GM18502 (cell line): Measurements from ENCODE around the gene IDI2.
A peak's percentile ranks its signal among the peaks of the same experiment; 100 is the strongest.
"Not testable (repeated sequence)": the region's sequence is repeated elsewhere in the genome, so short reads cannot be mapped to it uniquely, and the experiment has no call there.

ENCODE experiments used
- ATAC-seq: cut with Tn5 transposase; IDR thresholded peaks from one replicate; pipeline ENCODE4 v1.9.1; 2021; ENCODE audit warnings: mild to moderate bottlenecking; ENCODE audit not compliant: unreplicated experiment, poor library complexity

IDI2 gene

DNA sequence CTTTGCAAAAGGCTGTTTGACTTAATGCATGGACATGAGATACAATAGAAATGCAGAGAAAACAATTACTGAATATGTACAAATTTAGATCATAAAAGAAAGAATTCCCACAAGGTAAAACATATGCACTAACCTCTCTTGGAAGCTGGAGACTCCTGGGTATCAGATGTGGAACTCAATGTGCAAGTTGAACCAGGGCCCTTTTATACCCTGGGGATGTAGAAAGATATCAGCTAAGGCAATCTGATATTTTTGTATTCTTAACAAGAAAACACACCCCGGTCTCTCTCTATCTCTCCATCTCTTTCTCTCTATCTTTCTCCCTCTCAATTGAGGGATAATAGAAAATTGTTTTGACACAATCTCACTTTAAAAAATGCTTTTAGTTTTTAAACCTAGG, at the start of gene IDI2:
Gene IDI2, minus strand, starts transcription at position 177 of the 400 bp plus-strand sequence. CDS start 1,136 bp downstream, outside the sequence.
- ATAC-seq = no peak

DNA sequence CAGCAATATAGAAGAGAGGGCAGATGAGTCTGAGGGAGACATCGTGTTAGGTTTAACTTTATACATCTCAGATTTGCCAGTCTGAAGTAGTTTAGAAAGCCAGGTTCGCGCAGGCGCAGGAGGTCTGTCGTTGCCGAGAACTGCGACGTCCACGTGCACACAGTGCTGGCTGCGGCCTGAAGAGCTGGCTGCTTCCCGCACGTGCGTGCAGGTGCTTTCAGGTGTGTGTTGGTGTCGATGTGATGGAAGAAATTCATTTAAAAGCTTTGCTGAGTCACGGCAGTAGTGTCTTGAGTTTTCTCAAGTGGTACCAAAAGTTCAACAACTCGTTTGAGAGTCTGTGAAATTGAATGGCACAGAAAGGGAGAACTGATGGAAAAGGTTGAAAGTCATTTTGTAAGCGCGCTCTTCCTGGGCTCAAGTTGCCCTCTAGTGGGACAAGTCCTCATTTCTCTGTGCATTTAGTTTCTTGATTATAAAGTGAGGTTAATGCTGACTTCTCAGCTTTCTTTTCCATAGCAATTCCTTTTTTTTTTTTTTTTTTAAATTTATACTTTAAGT, 49.2 kb upstream of the IDI2 start:
- no peak for ATAC-seq

DNA sequence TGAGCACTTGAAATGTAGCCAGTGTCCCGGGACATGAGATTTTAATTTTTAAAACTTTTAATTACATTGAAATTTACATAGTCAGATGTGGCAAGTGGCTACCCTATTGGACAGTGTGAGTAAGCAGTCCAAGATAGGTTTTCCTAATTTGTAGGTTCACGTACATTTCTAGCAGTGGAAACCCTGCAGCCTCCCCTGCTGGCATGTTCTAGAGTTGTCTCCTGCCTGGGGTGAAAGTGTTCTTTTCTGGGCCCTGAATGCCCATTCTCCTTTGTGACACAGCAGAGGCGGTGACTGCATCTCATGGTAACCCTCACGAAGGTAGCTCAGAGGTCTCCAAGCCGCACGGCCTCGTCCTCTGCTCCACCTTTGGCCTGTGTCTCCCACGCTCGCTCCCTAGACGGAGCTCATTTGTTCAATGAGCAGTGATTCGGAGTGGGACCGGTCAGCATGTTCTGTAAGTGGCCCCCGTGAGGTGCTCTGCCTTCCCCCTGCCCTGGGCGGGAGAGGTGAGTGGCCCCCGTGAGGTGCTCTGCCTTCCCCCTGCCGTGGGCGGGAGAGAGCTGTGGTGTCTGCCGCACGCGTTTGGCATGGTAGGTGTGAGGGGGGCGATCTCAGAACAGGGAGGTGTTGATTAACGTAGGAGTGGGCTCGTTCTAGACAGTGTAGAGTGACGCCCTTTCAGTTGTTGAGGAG, 48.5 kb upstream of the IDI2 start:
- ATAC-seq = no peak

DNA sequence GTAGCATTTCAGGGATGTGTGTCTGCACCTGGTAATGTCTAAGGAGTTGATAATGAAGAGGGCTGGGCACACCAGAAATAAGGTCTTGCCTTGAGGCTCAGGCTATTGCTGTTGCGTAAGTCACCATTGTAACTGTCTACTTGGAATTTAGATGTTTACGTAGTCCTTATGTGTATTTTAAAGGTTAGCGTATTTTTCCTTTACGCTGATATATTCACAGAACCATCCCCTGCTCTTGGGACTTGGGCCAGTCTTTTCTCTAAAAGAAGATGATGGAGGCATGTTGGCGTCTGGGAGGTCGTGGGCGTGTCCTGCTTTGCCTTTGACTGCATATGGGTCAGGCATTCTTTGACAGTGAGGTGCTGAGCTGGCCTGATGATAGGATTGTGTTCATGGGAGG, 45.3 kb upstream of the IDI2 start:
- ATAC-seq = no peak

DNA sequence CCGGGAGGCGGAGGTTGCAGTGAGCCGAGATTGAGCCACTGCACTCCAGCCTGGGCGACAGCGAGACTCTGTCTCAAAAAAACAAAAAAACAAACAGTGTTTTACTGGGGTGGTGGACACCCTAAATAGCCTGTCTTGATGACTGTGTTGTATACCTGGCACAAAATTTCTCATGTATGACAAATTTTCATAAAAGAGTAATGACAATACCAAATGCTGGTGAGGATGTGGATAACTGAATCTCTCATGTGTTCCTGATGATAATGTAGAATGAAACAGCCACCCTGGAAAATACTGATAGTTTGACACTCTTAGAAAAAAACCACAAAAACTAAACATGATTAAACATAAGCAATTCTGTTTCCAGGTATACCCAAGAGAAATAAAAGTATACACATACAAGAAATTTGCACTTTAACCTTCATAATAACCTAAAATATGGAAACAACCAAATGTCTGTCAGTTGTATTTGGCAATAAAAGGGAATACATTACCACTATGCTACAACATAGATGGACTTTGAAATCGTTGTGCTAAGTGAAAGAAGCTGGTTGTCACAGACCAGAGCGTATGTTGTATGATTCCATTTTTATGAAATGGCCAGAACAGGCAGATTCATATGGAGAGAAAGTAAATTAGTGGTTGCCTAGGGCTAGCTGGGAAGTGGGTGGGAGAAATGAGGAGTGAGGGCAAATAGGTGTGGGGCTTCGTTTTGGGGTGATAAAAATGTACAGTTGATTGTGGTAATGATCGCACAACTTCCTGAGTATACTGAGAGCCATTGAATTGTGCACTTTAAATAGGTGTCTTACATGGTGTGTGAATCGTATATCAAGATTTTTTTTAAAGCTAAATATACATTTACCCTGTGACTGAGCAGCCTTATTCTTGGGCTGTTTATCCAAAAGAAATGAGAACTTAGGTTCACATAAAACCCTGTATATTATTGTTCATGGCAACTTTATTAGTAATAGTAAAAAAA, 43.0 kb upstream of the IDI2 start:
- ATAC-seq = no peak

DNA sequence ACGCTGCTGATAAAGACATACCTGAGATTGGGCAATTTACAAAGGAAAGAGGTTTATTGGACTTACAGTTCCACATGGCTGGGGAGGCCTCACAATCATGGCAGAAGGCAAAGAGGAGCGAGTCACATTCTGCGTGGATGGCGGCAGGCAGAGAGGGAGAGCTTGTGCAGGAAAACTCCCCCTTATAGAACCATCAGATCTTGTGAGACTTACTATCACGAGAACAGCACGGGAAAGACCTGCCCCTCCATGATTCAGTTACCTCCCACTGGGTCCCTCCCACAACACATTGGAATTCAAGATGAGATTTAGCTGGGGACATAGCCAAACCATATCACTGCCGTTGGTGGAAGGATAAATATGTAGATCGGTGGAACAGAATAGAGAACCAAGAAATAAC, 41.1 kb upstream of the IDI2 start:
- ATAC-seq = not testable (repeated sequence)

DNA sequence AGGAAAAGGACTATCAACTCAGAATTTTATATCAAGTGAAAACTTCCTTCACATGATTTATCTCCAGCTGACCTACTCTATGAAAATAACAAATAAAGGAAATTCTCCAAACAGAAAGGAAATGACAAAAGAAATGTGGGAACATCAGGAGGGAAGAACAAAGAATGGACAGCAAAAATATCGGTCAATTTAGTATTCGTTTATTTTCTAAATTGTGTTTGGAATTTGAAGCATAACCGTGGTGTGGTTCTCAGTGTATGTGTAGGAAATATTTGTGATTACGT, 39.2 kb upstream of the IDI2 start:
- ATAC-seq = no peak

DNA sequence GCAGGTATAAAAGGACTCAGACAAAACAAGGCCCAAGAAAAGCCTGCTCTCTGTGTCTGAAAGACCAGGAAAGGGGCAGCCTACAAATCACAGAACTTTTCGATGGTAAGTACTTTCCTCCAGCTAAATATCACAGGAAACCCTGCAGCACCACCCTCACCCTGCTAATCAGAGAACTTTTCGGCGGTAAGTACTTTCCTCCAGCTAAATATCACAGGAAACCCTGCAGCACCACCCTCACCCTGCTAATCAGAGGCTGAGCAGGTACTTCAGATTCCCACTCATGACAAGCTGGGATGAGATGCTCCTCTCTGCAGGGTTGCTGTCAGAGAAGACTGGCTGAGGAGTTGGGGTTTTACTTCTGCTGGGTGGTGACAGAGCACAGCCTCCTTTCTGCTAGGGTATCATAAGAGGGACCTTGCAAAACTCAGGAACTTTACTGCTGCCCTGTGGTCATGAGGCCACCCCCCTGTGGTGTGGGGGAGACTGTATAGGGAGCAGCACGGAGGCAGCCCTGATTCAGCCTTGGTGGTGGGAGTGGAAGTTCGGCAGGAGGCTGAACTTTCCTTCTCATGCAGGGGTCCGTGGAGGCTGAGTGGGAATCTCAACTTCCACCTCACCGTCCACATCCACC, 37.7 kb upstream of the IDI2 start:
- no peak for ATAC-seq

DNA sequence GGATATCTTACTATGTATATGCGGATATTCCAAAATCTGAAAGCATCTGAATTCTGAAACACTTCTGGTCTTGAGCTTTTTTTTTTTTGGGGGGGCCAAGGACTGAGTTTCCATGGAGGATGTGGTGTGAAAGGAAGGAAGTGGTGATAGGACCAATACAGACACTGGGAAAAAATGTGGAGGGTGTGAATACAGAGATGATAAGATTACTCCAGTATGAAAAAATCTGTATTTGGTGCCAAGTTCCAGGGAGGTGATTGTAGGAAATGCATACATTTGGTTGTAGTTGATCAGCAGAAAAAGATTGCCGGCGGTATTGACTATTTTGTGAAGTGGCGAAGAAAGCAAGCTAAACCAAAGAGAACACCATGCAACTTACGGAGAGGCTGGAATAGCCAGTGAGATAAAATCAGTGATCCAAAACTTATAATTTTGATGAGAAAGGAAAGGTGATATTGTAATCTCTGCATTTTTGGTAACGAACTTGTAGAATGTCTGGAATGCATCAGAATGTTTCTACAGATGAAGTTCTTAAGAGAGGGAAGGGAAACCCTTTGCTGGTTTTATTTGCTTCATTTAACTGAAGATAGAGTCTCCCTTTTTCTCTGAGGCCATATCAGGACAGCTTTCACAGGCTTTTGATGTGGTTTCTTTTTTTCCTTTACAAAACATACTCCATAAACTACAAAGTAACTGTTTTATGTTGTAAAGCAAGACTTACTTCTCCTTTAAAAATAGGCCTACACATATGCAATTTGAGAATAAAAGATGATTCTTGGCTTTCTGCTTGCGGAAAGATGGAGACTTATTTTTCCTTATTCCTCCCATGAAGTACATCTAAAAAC, 36.5 kb upstream of the IDI2 start:
- ATAC-seq = no peak

DNA sequence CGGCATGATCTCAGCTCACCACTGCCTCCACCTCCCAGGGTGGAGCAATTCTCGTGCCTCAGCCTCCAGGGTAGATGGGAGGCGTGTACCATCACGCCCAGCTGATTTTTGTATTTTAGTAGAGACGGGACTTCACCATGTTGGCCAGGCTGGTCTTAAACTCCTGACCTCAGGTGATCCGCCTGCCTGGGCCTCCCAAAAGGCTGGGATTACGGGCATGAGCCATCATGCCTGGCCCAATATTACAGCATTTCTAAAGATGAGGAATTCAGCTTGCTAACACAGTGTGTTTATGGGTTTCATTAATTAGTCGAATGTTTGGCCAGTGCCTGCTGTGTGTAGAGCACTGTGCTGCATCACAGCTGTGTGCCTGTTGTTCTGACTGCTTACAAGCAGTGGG, 34.2 kb upstream of the IDI2 start:
- ATAC-seq = no peak

DNA sequence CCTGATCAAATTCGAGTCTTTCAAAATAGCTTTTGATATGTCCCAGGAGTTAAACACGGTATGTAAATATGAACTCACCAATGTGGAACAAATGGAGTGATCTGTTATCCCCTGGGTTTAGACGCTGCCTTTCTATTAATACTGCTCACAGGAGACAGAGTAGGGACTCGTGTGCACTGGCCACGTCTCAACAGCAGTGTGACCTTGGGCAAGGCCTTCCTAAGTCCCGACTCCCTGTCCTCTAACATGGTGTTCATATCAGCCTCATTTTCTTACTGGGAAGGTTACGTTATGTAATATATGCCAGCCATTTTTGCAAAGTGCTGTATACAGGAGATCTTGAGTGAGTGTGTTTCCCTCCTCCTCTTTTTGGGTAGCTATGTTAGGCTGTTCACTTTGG, 32.4 kb upstream of the IDI2 start:
- ATAC-seq = no peak

DNA sequence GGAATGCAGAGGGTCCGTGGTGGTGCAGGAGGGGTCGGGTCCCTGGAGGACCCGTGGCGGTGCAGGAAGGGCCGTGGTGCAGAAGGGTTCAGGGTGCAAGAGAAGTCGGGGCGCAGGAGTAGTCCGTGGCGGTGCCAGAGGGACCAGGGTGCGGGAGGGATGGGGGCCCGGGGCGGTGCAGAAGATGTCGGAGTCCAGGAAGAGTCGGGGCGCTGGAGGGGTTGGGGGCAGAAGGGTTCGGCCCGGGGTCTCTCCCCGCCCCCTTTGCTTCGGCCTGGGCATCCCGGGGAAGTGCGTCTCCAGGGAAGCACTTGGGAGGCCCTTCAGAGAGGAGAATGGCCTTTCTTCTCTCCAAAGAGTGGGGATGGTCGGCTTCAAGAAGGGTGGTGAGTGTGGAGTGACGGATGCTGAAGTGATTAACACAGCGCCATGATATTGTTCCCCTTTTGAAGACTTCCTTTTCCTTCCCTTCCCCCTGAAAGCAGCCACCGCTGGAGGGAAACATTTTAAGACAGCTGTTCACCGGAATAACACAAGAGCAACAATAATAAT, 31.5 kb upstream of the IDI2 start:
- peak; percentile 27 for ATAC-seq

DNA sequence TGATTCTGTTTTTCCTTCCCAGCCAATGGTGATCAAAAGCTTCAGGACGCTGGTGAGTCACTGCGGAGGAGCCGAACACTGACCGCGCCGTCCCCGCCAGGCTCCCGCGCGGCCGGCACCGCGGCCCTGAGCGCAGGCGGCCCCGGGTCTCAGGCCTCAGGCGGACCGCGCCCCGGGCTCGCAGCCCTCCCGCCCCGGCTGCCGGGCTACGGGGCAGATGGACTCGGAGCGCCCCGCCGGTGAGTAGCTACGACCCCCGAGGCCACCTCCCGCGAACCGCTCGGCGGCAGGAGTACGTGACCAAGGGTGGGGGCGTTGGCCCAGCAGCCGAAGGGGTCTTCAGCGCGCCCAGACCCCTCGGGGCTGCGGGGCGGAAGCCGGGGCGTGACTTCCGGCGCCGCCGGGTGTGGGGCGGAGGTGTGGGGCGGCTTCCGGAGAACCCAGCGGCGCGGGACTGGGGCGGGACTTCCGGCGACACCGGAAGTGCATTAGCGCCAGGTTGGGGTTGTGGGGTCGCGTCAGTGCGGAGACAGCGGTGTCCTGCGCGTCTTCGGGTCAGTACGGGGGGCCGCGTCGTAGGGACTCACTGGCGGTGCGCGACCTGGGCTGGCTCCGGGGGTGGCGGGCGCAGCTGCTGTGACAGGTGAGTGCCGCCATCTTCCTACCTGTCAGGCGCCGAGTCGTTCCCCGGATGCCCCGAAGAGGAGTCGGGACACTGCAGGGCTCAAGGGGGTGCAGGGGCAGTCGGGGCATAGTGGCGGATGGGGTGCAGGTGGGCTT, 30.9 kb upstream of the IDI2 start, which contains the start of gene WDR37:
Gene WDR37, plus strand, starts transcription at position 60 of the 780 bp plus-strand sequence. CDS start 15,771 bp downstream, outside the sequence.
- ATAC-seq = peak; percentile 92

DNA sequence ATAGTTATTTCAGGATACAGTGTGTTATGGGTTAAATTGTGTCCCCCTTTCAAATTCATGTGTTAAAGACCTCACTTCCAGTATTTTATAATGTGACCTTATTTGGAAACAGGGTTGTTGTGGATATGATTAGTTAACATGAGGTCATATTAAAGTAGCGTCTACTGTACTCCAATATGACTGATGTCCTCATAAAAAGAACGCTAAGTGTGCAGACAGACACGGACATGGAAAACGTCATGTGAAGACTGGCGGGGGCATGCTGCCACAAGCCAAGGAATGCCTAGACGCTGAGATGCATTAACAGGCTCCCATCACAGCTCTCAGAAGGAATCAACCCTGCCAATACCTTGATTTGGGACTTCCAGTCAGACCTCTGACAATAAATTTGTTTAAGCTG, 29.0 kb upstream of the IDI2 start:
- no peak for ATAC-seq

DNA sequence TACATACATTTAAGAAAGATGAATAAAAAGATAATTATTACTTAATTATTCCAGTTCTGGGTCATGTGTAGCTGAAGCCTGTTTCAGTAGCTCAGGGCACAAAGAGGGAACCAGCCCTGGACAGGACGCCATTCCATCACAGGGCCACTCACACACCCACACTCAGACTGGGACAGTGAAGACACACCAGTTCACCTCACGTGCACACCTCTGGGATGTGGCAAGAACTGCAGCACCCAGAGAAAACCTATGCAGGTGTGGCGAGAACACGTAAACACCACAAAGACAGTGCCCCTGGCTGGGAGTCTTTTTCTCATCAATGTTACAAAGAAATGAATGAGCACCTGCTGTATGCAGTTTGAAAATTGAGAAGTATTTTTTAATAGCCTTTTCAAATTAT, 24.9 kb upstream of the IDI2 start:
- no peak for ATAC-seq

DNA sequence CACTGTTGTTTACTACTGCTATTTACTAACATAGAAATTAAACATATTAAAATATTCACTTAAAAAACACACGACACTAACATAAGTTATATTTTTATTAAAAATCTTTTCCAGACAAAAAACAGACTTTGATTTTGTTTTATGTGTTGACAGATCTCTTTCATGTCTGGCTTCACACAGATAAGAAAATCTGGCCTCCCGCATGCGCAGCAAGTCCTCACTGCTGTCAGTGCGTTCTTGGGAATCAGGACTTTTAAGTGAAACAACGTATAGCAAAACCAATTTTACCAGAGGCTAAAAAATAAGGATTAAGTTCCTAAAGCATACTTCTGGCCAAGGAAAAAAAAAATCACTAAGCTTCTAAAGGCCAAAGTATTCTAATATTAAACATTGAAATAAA, 24.5 kb upstream of the IDI2 start:
- no peak for ATAC-seq

DNA sequence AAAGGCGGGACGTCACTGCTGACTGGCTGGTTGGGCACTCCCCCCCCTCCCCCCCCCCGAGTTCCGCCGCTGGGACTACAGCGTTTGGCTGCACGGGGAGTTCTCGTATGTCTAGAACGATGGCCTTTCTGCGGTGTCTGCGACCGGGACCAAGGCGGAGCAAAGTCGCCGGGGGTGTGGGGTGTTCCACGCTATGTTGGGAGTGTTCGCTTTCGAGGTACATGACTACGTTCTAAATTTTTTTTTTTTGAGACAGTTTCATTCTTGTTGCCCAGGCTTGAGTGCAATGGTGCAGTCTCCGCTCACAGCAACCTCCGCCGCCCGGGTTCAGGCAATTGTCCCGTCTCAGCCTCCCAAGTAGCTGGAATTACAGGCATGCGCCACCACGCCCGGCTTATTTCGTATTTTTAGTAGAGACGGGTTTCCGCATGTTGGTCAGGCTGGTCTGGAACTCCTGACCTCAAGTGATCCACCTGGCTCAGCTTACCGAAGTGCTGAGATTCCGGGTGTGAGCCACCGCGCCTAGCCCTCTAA, 23.8 kb upstream of the IDI2 start:
- no peak for ATAC-seq

DNA sequence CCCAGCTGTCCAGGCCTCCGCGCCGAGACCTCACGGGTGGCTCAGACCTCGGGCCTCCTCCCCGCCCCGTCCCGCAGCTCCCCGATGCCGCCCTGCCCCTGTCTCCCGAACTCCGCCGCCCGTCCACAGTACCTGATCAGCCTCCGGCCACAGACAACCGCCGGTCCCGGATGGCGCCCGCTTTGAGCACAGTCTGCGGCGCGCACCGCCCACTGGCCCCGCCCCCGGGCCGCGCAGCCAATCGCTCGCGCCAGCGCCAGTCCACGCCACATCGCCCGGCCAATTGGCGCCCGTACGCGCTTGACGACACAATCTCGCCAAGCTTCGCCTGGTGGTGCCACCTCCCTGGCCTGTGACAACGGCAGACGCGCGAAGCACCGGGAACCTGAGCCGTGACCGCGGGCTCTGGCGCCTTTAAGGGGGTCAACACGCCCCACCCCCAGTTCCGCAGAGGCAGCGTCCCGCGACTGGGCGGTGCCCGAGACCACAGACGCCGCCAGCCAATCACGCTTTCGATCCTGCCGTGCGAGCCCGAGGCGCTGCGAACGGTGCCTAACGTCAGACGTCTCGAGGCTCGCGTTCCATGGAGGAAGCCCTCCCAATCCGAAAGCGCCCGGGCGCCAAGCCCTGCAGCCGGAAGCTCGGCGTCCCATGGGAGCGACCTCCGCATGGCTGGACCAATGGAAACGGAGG, 23.2 kb upstream of the IDI2 start, which contains the start of gene IDI1:
Gene IDI1, minus strand, starts transcription at position 388 of the 693 bp plus-strand sequence. Its CDS starts 116 bp downstream, at position 272.
- ATAC-seq = peak; percentile 82
